Caco-2 (cell line): ENCODE results near the gene BANF2. TPM values are rescaled to one million over a fixed set of nuclear protein-coding genes. Genes with fewer than 3 reads are reported as not detected.

Experiments used
- BruUV-seq: library from RNA; stranded (reverse); fragments of 400-500 nt; replicated peaks from 2 replicates; lab custom pipeline; 2021; lab: Mats Ljungman, UMichigan
- CTCF ChIA-PET: fragments of 300-600 bp; sonication (Branson Sonifier 250); formaldehyde crosslinking; loops from one replicate; lab custom pipeline; 2022; ENCODE audit warnings: antibody characterized with exemption; lab: Charles Lee
- POLR2A ChIA-PET: fragments of 300-600 bp; sonication (Branson Sonifier 250); formaldehyde crosslinking; loops from one replicate; lab custom pipeline; 2022; ENCODE audit warnings: antibody characterized with exemption; lab: Charles Lee
- DNase-seq, 2 experiments: peaks; one replicate each; pipeline versions ENCODE4 v3.0.0 to v3.0.0-alpha.2; 2020 to 2022
- H3K27me3 ChIP-seq: replicated peaks from 2 replicates; pipeline ENCODE4 v1.6.0; 2011; ENCODE audit warnings: low read length; ENCODE audit not compliant: control insufficient read depth, insufficient read depth
- H3K36me3 ChIP-seq: 2 replicates; pipeline ENCODE4 v1.5.1; 2011; ENCODE audit warnings: low read length; ENCODE audit not compliant: control insufficient read depth, insufficient read depth
- H3K4me1 ChIP-seq: fragments of 250-450 bp; sonication (Bioruptor Pico); 2 replicates; pipeline ENCODE4 v1.5.1; 2020; ENCODE audit warnings: mild to moderate bottlenecking
- H3K4me3 ChIP-seq: 2 replicates; pipeline ENCODE4 v1.5.1; 2011; ENCODE audit warnings: low read depth, mild to moderate bottlenecking, control low read depth, low read length
- H3K9me3 ChIP-seq: fragments of 250-450 bp; sonication (Bioruptor Pico); 2 replicates; pipeline ENCODE4 v1.5.1; 2020; ENCODE audit warnings: mild to moderate bottlenecking, moderate library complexity
- H3K27ac Mint-ChIP-seq: one replicate; pipeline ENCODE4 v1.8.0; 2022; ENCODE audit warnings: mixed read lengths; ENCODE audit not compliant: unreplicated experiment
- H3K27me3 Mint-ChIP-seq: one replicate; pipeline ENCODE4 v1.8.0; 2022; ENCODE audit warnings: mixed read lengths; ENCODE audit not compliant: insufficient read depth, unreplicated experiment
- H3K36me3 Mint-ChIP-seq: one replicate; pipeline ENCODE4 v1.8.0; 2022; ENCODE audit warnings: mild to moderate bottlenecking, mixed read lengths; ENCODE audit not compliant: insufficient read depth, unreplicated experiment
- H3K4me1 Mint-ChIP-seq: one replicate; pipeline ENCODE4 v1.8.0; 2022; ENCODE audit warnings: low read depth, mixed read lengths; ENCODE audit not compliant: unreplicated experiment
- H3K4me3 Mint-ChIP-seq: one replicate; pipeline ENCODE4 v1.8.0; 2022; ENCODE audit warnings: mild to moderate bottlenecking, moderate library complexity, mixed read lengths; ENCODE audit not compliant: unreplicated experiment
- H3K9me3 Mint-ChIP-seq: one replicate; pipeline ENCODE4 v1.8.0; 2022; ENCODE audit warnings: mixed read lengths; ENCODE audit not compliant: unreplicated experiment
- intact Hi-C: fragments of 100-400 bp; cut with micrococcal nuclease; formaldehyde crosslinking; loops from one replicate; pipeline ENCODE4 v1.10.0; 2022; ENCODE audit not compliant: unreplicated experiment
- total RNA-seq: library from RNA; stranded (reverse); gene quantifications from 2 replicates; pipeline ENCODE4 v1.2.3, GENCODE V29; 2022
- TF ChIP-seq, protein P1 (sequence below), 2 experiments: fragments of 200-600 bp in 1 of 2; IDR thresholded peaks; 1 replicate in 1 of 2; 2 replicates in 1 of 2; pipeline versions ENCODE4 v1.5.1 to v1.8.0; 2011 to 2022; ENCODE audit warnings: antibody characterized with exemption in 1 of 2, control low read depth in 1 of 2, inconsistent platforms in 1 of 2, low read depth in 1 of 2, low read length in 1 of 2, mild to moderate bottlenecking in 1 of 2, moderate library complexity in 1 of 2; ENCODE audit not compliant: insufficient read depth in 1 of 2, severe bottlenecking in 1 of 2, unreplicated experiment in 1 of 2

Gene BANF2
- total RNA-seq, 1 experiment from 2014 or later, result 2.1 TPM

- H3K4me1 Mint-ChIP-seq, result peaks cover 19% of the 10 kb centered on the region
These were observed 48.5 kb downstream of the BANF2 start for GRCh38 chr20:17748279-17748678.

DNA sequence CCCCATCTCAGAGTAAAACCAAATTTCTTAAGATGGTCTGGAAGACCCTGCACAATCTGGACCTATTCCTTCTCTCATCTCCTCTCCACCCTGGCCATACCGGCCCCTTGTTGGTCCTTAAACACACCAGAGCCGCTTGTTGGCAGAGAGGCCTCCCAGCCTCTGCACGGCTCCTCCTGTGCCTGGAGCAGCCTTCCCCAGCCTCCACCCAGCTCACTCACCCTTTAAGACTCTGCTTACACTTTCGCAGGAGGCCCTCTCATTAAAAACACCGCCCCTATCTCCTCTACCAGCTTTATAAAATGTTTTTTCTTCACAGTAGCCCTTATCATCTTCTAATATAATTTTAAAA, 49.8 kb downstream of the BANF2 start:
- no peak overlapping the region for H3K27ac Mint-ChIP-seq
- no peaks in the 10 kb centered on the region for H3K27me3 ChIP-seq
- ChIA-PET CTCF (no interaction called here), POLR2A (no interaction called here)
- H3K36me3 Mint-ChIP-seq, result no peaks in the 10 kb centered on the region
- H3K4me1 ChIP-seq, result peaks cover 22% of the 10 kb centered on the region
- H3K27me3 Mint-ChIP-seq, result no peaks in the 10 kb centered on the region
- H3K4me1 Mint-ChIP-seq, result peaks cover 19% of the 10 kb centered on the region
- TF ChIP-seq, protein P1, sequence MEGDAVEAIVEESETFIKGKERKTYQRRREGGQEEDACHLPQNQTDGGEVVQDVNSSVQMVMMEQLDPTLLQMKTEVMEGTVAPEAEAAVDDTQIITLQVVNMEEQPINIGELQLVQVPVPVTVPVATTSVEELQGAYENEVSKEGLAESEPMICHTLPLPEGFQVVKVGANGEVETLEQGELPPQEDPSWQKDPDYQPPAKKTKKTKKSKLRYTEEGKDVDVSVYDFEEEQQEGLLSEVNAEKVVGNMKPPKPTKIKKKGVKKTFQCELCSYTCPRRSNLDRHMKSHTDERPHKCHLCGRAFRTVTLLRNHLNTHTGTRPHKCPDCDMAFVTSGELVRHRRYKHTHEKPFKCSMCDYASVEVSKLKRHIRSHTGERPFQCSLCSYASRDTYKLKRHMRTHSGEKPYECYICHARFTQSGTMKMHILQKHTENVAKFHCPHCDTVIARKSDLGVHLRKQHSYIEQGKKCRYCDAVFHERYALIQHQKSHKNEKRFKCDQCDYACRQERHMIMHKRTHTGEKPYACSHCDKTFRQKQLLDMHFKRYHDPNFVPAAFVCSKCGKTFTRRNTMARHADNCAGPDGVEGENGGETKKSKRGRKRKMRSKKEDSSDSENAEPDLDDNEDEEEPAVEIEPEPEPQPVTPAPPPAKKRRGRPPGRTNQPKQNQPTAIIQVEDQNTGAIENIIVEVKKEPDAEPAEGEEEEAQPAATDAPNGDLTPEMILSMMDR (IDR thresholded peaks at IDR 0.05; ENCODE audit: insufficient read depth in 1 of 2, low read depth in 1 of 2, low read length in 1 of 2, severe bottlenecking in 1 of 2, unreplicated experiment in 1 of 2), result no peak
- H3K9me3 Mint-ChIP-seq, result peaks cover 7% of the 10 kb centered on the region
- DNase-seq, result no peak
- H3K36me3 ChIP-seq, result no peaks in the 10 kb centered on the region
- H3K4me3 ChIP-seq, result no peak overlapping the region
- intact Hi-C loops, result no loop called here
- no TSS peak for BruUV-seq
- no peaks in the 10 kb centered on the region for H3K9me3 ChIP-seq
- H3K4me3 Mint-ChIP-seq, result no peak overlapping the region

More at GRCh38 chr20:17748279-17748678, 48.5 kb downstream of the BANF2 start:
- H3K27me3 ChIP-seq, result no peaks in the 10 kb centered on the region
- Mint-ChIP-seq H3K27me3 (no peaks in the 10 kb centered on the region), H3K9me3 (peaks cover 7% of the 10 kb centered on the region), H3K36me3 (no peaks in the 10 kb centered on the region), H3K4me3 (no peak overlapping the region), H3K27ac (no peak overlapping the region)
- no peak for DNase-seq
- BruUV-seq, result no TSS peak
- ChIA-PET CTCF (no interaction called here), POLR2A (no interaction called here)
- TF ChIP-seq, protein P1 (IDR thresholded peaks at IDR 0.05; ENCODE audit: insufficient read depth in 1 of 2, low read depth in 1 of 2, low read length in 1 of 2, severe bottlenecking in 1 of 2, unreplicated experiment in 1 of 2), result no peak
- no peak overlapping the region for H3K4me3 ChIP-seq
- H3K36me3 ChIP-seq, result no peaks in the 10 kb centered on the region
- H3K4me1 ChIP-seq, result peaks cover 22% of the 10 kb centered on the region
- intact Hi-C loops, result no loop called here
- no peaks in the 10 kb centered on the region for H3K9me3 ChIP-seq

GRCh38 chr20:17749978-17750721, 50.4 kb downstream of the BANF2 start:
- TF ChIP-seq, protein P1 (IDR thresholded peaks at IDR 0.05; ENCODE audit: insufficient read depth in 1 of 2, low read depth in 1 of 2, low read length in 1 of 2, severe bottlenecking in 1 of 2, unreplicated experiment in 1 of 2), result no peak
- H3K4me1 ChIP-seq, result peaks cover 22% of the 10 kb centered on the region
- H3K4me3 ChIP-seq, result no peak overlapping the region
- no peaks in the 10 kb centered on the region for H3K27me3 Mint-ChIP-seq
- H3K9me3 ChIP-seq, result no peaks in the 10 kb centered on the region
- no peak overlapping the region for H3K27ac Mint-ChIP-seq
- ChIA-PET POLR2A (no interaction called here), CTCF (no interaction called here)
- intact Hi-C loops, result no loop called here
- H3K4me3 Mint-ChIP-seq, result no peak overlapping the region
- no peaks in the 10 kb centered on the region for H3K27me3 ChIP-seq
- no peak for DNase-seq
- H3K4me1 Mint-ChIP-seq, result peaks cover 19% of the 10 kb centered on the region
- no peaks in the 10 kb centered on the region for H3K36me3 ChIP-seq
- BruUV-seq, result no TSS peak
- peaks cover 7% of the 10 kb centered on the region for H3K9me3 Mint-ChIP-seq
- no peaks in the 10 kb centered on the region for H3K36me3 Mint-ChIP-seq
